Measurements from ENCODE around the gene TMBIM4.
"Not testable (repeated sequence)": the region's sequence is repeated elsewhere in the genome, so short reads cannot be mapped to it uniquely, and the experiment has no call there.

The TMBIM4 gene, protein sequence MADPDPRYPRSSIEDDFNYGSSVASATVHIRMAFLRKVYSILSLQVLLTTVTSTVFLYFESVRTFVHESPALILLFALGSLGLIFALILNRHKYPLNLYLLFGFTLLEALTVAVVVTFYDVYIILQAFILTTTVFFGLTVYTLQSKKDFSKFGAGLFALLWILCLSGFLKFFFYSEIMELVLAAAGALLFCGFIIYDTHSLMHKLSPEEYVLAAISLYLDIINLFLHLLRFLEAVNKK

GRCh38 chr12:66169221-66170170, at the start of gene TMBIM4:
TMBIM4 (minus strand) TSS chr12:66169996; CDS start chr12:66169951, 45 bp downstream.
- Histone ChIP-seq H3K4me1 (ENCODE audit: insufficient read depth, low read length) (peaks cover 3% of the 10 kb centered on the region; the same call in 1 of the 2 replicates), H3K36me3 (ENCODE audit: insufficient read depth, low read length) (no peaks in the 10 kb centered on the region), H3K9me3 (ENCODE audit: control insufficient read depth, insufficient read depth, low read length) (peaks cover 4% of the 10 kb centered on the region; the same call in 1 of the 2 replicates), H3K9ac (ENCODE audit: low read depth, low read length) (peak within 1 kb of the TSS; percentile 98)

DNA sequence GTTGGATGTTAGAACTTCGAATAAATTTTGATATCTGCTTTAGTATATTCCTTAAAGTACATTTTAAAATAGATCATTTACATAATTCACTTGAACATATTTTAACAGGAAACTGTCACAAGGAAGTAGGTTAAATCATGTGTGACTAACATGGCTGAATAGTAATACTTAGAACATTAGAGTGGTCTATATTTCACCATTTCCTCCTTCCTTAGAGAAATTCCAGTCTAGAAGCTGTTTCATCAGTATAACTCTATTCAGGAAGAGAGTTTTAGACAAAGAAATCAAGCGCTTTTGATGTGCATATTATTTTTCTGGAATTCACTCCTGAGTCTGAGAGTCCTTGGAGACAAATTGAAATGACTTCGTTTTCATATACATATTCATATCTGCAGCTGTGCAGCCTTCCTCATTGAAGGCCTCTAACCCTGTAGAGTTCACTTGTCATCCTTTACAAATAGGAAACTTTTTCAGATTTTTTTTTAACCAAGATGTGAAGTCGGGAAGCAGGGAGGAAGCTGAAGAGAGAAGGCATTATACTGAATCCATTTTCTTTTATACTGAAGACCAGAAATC, 47.6 kb upstream of the TMBIM4 start:
- H3K9me3 ChIP-seq (ENCODE audit: control insufficient read depth, insufficient read depth, low read length) = peaks cover 12% of the 10 kb centered on the region
- no peaks in the 10 kb centered on the region for H3K36me3 ChIP-seq (ENCODE audit: insufficient read depth, low read length)
- H3K9ac ChIP-seq (ENCODE audit: low read depth, low read length) = no peak overlapping the region
- H3K4me1 ChIP-seq (ENCODE audit: insufficient read depth, low read length) = no peaks in the 10 kb centered on the region

GRCh38 chr12:66213011-66213410, 43.2 kb upstream of the TMBIM4 start:
- not testable (repeated sequence) for H3K36me3 ChIP-seq (ENCODE audit: insufficient read depth, low read length)

GRCh38 chr12:66211573-66211972, 41.8 kb upstream of the TMBIM4 start:
- not testable (repeated sequence) for H3K4me1 ChIP-seq (ENCODE audit: insufficient read depth, low read length); H3K9ac ChIP-seq (ENCODE audit: low read depth, low read length); H3K9me3 ChIP-seq (ENCODE audit: control insufficient read depth, insufficient read depth, low read length); H3K36me3 ChIP-seq (ENCODE audit: insufficient read depth, low read length)

More at GRCh38 chr12:66213011-66213410, 43.2 kb upstream of the TMBIM4 start:
- H3K4me1 ChIP-seq (ENCODE audit: insufficient read depth, low read length); H3K9me3 ChIP-seq (ENCODE audit: control insufficient read depth, insufficient read depth, low read length); H3K9ac ChIP-seq (ENCODE audit: low read depth, low read length): not testable (repeated sequence)

DNA sequence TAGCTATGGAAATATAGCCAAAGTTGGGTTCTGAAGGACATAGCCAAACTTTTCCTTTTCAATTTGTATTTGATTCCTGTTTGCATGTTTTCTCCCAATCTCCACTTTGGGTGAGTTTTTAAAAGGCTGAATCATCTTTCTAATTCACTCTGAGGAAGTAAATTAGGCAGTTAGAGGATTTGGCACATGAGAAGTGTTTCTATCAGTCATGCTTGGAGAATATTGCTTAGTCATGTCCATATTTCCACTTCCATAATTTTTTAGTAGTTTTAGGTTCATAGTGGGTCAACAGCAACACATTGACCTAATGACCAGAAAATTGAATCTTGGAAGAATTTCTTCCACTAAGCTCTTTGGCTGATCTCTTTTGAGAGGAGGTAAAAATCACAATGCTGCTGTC, 41.0 kb upstream of the TMBIM4 start:
- no peaks in the 10 kb centered on the region for H3K4me1 ChIP-seq (ENCODE audit: insufficient read depth, low read length)
- no peaks in the 10 kb centered on the region for H3K9me3 ChIP-seq (ENCODE audit: control insufficient read depth, insufficient read depth, low read length)
- no peaks in the 10 kb centered on the region for H3K36me3 ChIP-seq (ENCODE audit: insufficient read depth, low read length)
- H3K9ac ChIP-seq (ENCODE audit: low read depth, low read length) = no peak overlapping the region

DNA sequence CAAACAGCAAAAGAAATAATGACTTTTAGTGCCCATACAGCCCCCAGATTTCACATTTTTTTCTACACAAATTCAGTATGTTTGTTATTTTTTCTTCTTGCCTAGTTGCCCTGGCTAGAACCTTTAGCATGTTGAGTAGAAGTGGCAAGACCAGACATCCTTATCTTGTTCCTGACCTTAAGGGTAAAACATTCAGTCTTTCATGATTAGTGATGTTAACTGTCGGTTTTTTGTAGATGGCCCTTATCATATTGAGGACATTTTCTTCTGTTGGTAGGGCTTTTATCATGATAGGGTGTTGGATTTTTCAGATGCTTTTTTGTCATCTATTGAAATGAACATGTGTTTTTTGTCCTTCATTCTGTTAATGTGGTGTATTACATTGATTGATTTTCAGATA, 36.3 kb upstream of the TMBIM4 start:
- Histone ChIP-seq H3K9ac (ENCODE audit: low read depth, low read length) (no peak overlapping the region), H3K9me3 (ENCODE audit: control insufficient read depth, insufficient read depth, low read length) (no peaks in the 10 kb centered on the region; the same call in 1 of the 2 replicates), H3K4me1 (ENCODE audit: insufficient read depth, low read length) (no peaks in the 10 kb centered on the region), H3K36me3 (ENCODE audit: insufficient read depth, low read length) (no peaks in the 10 kb centered on the region)

GRCh38 chr12:66203820-66204219, 34.0 kb upstream of the TMBIM4 start:
- H3K4me1 ChIP-seq (ENCODE audit: insufficient read depth, low read length) = no peaks in the 10 kb centered on the region
- H3K9ac ChIP-seq (ENCODE audit: low read depth, low read length) = no peak overlapping the region
- H3K9me3 ChIP-seq (ENCODE audit: control insufficient read depth, insufficient read depth, low read length) = peaks cover 5% of the 10 kb centered on the region
- no peaks in the 10 kb centered on the region for H3K36me3 ChIP-seq (ENCODE audit: insufficient read depth, low read length)

GRCh38 chr12:66199831-66200509, 30.2 kb upstream of the TMBIM4 start:
- Histone ChIP-seq H3K4me1 (ENCODE audit: insufficient read depth, low read length) (peaks cover 3% of the 10 kb centered on the region; the same call in 1 of the 2 replicates), H3K9me3 (ENCODE audit: control insufficient read depth, insufficient read depth, low read length) (peaks cover 5% of the 10 kb centered on the region), H3K9ac (ENCODE audit: low read depth, low read length) (no peak overlapping the region), H3K36me3 (ENCODE audit: insufficient read depth, low read length) (no peaks in the 10 kb centered on the region)

GRCh38 chr12:66199141-66199540, 29.3 kb upstream of the TMBIM4 start:
- H3K9ac ChIP-seq (ENCODE audit: low read depth, low read length) = no peak overlapping the region

GRCh38 chr12:66197495-66197921, 27.7 kb upstream of the TMBIM4 start:
- H3K9ac ChIP-seq (ENCODE audit: low read depth, low read length) = no peak overlapping the region
- H3K36me3 ChIP-seq (ENCODE audit: insufficient read depth, low read length) = no peaks in the 10 kb centered on the region

More at GRCh38 chr12:66199141-66199540, 29.3 kb upstream of the TMBIM4 start:
- peaks cover 3% of the 10 kb centered on the region; the same call in 1 of the 2 replicates for H3K4me1 ChIP-seq (ENCODE audit: insufficient read depth, low read length)
- no peaks in the 10 kb centered on the region for H3K36me3 ChIP-seq (ENCODE audit: insufficient read depth, low read length)
- peaks cover 5% of the 10 kb centered on the region for H3K9me3 ChIP-seq (ENCODE audit: control insufficient read depth, insufficient read depth, low read length)

GRCh38 chr12:66196806-66197205, 27.0 kb upstream of the TMBIM4 start:
- Histone ChIP-seq H3K9ac (ENCODE audit: low read depth, low read length) (no peak overlapping the region), H3K4me1 (ENCODE audit: insufficient read depth, low read length) (peaks cover 3% of the 10 kb centered on the region; the same call in 1 of the 2 replicates), H3K36me3 (ENCODE audit: insufficient read depth, low read length) (no peaks in the 10 kb centered on the region), H3K9me3 (ENCODE audit: control insufficient read depth, insufficient read depth, low read length) (peaks cover 5% of the 10 kb centered on the region)

More at GRCh38 chr12:66197495-66197921, 27.7 kb upstream of the TMBIM4 start:
- H3K4me1 ChIP-seq (ENCODE audit: insufficient read depth, low read length) = peaks cover 3% of the 10 kb centered on the region; the same call in 1 of the 2 replicates
- peaks cover 5% of the 10 kb centered on the region for H3K9me3 ChIP-seq (ENCODE audit: control insufficient read depth, insufficient read depth, low read length)

DNA sequence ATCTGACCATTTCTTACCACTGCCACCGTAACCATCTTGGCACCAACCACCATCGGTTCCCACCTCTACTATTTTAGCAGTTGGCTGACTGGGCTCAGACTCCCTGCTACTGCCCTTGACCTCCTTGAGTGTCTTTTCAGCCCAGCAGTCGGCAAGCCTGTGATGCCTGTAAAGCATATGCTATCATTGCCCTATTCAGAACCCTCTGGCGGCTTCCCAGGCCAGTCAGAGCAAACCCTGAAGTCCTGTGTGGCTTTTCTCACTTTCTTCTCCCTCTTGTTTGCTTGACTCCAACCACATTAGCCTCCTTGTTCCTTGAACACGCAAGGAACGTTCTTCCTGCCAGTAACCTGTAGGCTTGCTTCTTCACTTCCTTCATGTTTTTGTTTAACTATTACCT, 25.4 kb upstream of the TMBIM4 start:
- H3K9ac ChIP-seq (ENCODE audit: low read depth, low read length) = no peak overlapping the region
- peaks cover 3% of the 10 kb centered on the region; the same call in 1 of the 2 replicates for H3K4me1 ChIP-seq (ENCODE audit: insufficient read depth, low read length)
- H3K36me3 ChIP-seq (ENCODE audit: insufficient read depth, low read length) = no peaks in the 10 kb centered on the region
- peaks cover 4% of the 10 kb centered on the region for H3K9me3 ChIP-seq (ENCODE audit: control insufficient read depth, insufficient read depth, low read length)

GRCh38 chr12:66194122-66194521, 24.3 kb upstream of the TMBIM4 start:
- peaks cover 3% of the 10 kb centered on the region; the same call in 1 of the 2 replicates for H3K4me1 ChIP-seq (ENCODE audit: insufficient read depth, low read length)

More at GRCh38 chr12:66194122-66194521, 24.3 kb upstream of the TMBIM4 start:
- Histone ChIP-seq H3K9me3 (ENCODE audit: control insufficient read depth, insufficient read depth, low read length) (no peaks in the 10 kb centered on the region), H3K9ac (ENCODE audit: low read depth, low read length) (no peak overlapping the region), H3K36me3 (ENCODE audit: insufficient read depth, low read length) (no peaks in the 10 kb centered on the region)

Measured in ES-I3 (cell line).